ENCODE measurements around the gene ITGA11. TPM values are rescaled to one million over a fixed set of nuclear protein-coding genes. Genes with fewer than 3 reads are reported as not detected.

ITGA11 gene
- total and polyA plus RNA-seq, 2 experiments from 2014 or later, result 0.03 to 0.40 TPM

Other genes with a start within 250 kb of the ITGA11 start
- gene CALML4, start 226.8 kb downstream of the ITGA11 start, total RNA-seq (2014; rRNA removed; shearing (Covaris generic)), result 13.4 and 15.8 TPM in 2 replicates
- gene CALML4, start 226.8 kb downstream of the ITGA11 start, polyA plus RNA-seq (2016; fragmentation: Nextera tagmentation; extraction: Ambion mirVana), result 15.0 and 16.2 TPM in 2 replicates
- 69.5 and 87.4 TPM in 2 replicates for gene CLN6, start 202.4 kb downstream of the ITGA11 start, total RNA-seq (2014; rRNA removed; shearing (Covaris generic))
- gene CLN6, start 202.4 kb downstream of the ITGA11 start, polyA plus RNA-seq (2016; fragmentation: Nextera tagmentation; extraction: Ambion mirVana), result 20.0 and 20.7 TPM in 2 replicates
- gene FEM1B, start 154.4 kb downstream of the ITGA11 start, total RNA-seq (2014; rRNA removed; shearing (Covaris generic)), result 82.0 and 82.4 TPM in 2 replicates
- 11.6 and 13.0 TPM in 2 replicates for gene FEM1B, start 154.4 kb downstream of the ITGA11 start, polyA plus RNA-seq (2016; fragmentation: Nextera tagmentation; extraction: Ambion mirVana)
- 2.8 and 4.6 TPM in 2 replicates for gene CORO2B, start 146.8 kb upstream of the ITGA11 start, total RNA-seq (2014; rRNA removed; shearing (Covaris generic))
- 1.4 and 1.6 TPM in 2 replicates for gene CORO2B, start 146.8 kb upstream of the ITGA11 start, polyA plus RNA-seq (2016; fragmentation: Nextera tagmentation; extraction: Ambion mirVana)

Measured in GM23338 (cell line).